Muscle layer of colon (tissue), 2 donors: Measurements from ENCODE around the gene NPIPA1.
"Not testable (repeated sequence)": the region's sequence is repeated elsewhere in the genome, so short reads cannot be mapped to it uniquely, and the experiment has no call there.

Experiments used
- H3K27ac ChIP-seq: one replicate; pipeline ENCODE4 v1.7.0; 2013; ENCODE audit warnings: low read depth, mild to moderate bottlenecking, low read length, moderate library complexity
- H3K27me3 ChIP-seq, 2 donors: one replicate each; pipeline ENCODE4 v1.7.0; 2013; ENCODE audit warnings: low read length in 2 of 2, mild to moderate bottlenecking in 2 of 2; ENCODE audit not compliant: insufficient read depth in 2 of 2, control insufficient read depth in 1 of 2
- H3K36me3 ChIP-seq: one replicate; pipeline ENCODE4 v1.7.0; 2013; ENCODE audit warnings: mild to moderate bottlenecking, low read length; ENCODE audit not compliant: insufficient read depth
- H3K4me1 ChIP-seq: one replicate; pipeline ENCODE4 v1.7.0; 2013; ENCODE audit warnings: mild to moderate bottlenecking, low read length; ENCODE audit not compliant: insufficient read depth
- H3K4me3 ChIP-seq, 2 donors: one replicate each; pipeline ENCODE4 v1.7.0; 2013; ENCODE audit warnings: low read length in 2 of 2, low read depth in 1 of 2, mild to moderate bottlenecking in 1 of 2, moderate library complexity in 1 of 2
- H3K9ac ChIP-seq: one replicate; pipeline ENCODE4 v1.7.0; 2013; ENCODE audit warnings: low read length
- H3K9me3 ChIP-seq: one replicate; pipeline ENCODE4 v1.7.0; 2013; ENCODE audit warnings: mild to moderate bottlenecking, low read length
- donor health status: abdominal sarcoma.
- donor health status: Adenocarcinoma of cecum.

Gene NPIPA1

DNA sequence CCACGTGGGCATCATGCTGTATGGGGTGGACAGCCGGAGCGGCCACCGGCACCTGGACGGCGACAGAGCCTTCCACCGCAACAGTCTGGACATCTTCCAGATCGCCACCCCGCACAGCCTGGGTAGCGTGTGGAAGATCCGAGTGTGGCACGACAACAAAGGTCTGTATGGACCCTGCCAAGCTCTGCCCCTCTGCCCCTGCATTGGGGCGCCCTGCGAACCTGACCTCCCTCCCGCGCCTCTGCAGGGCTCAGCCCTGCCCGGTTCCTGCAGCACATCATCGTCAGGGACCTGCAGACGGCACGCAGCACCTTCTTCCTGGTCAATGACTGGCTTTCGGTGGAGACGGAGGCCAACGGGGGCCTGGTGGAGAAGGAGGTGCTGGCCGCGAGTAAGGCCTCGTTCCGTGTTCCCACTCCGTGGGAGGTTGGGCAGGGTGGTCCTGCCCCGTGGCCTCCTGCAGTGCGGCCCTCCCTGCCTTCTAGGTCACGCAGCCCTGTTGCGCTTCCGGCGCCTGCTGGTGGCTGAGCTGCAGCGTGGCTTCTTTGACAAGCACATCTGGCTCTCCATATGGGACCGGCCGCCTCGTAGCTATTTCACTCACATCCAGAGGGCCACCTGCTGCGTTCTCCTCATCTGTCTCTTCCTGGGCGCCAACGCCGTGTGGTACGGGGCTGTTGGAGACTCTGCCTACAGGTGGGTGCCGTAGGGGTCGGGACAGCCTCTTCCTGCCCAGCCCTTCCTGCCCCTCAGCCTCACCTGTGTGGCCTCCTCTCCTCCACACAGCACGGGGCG, 4.5 kb upstream of the NPIPA1 start:
- H3K9ac ChIP-seq, H3K36me3 ChIP-seq, H3K4me3 ChIP-seq, H3K9me3 ChIP-seq, H3K4me1 ChIP-seq, H3K27ac ChIP-seq, H3K27me3 ChIP-seq: not testable (repeated sequence)

DNA sequence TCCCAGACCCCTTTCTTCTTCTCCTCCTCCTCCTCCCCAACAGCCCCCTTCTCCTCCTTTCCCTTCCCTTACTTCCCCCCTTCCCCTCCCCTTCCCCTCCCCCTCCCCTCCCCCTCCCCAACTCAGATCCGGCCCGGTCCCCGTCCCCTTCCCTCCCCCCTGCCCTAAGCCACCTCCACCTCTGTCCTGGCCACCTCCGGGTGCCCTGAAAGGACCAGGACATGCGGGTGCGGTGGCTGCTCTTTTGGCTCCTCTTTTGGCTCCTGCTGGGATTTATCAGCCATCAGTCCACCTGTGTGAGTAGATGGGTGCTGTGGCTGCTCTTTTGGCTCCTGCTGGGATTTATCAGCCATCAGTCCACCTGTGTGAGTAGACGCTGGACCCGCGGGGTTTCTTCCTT, 751 bp downstream of the NPIPA1 start:
- H3K4me3 ChIP-seq, H3K9me3 ChIP-seq, H3K27ac ChIP-seq, H3K9ac ChIP-seq, H3K27me3 ChIP-seq, H3K36me3 ChIP-seq, H3K4me1 ChIP-seq: not testable (repeated sequence)

DNA sequence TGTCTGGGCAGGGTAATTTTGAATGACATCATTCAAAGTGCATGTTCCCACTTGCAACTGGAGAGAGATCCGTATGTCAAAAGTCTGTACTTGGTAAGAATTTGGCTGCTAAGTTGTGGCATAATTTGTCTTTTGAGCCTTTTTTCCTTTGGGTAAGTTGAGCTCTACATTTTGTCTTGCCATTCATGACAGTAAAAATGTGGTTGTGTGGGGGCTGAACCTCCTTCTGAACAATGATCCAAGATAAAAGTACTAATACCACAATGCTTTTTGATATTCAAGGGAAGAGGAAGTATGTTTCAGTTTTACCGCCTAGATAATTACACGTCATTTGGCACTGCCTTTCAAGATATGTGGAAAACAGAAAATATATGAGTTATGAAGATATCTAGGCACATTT, 5.4 kb downstream of the NPIPA1 start:
- H3K4me1 ChIP-seq, H3K9me3 ChIP-seq, H3K4me3 ChIP-seq, H3K27me3 ChIP-seq, H3K36me3 ChIP-seq, H3K9ac ChIP-seq, H3K27ac ChIP-seq: not testable (repeated sequence)

DNA sequence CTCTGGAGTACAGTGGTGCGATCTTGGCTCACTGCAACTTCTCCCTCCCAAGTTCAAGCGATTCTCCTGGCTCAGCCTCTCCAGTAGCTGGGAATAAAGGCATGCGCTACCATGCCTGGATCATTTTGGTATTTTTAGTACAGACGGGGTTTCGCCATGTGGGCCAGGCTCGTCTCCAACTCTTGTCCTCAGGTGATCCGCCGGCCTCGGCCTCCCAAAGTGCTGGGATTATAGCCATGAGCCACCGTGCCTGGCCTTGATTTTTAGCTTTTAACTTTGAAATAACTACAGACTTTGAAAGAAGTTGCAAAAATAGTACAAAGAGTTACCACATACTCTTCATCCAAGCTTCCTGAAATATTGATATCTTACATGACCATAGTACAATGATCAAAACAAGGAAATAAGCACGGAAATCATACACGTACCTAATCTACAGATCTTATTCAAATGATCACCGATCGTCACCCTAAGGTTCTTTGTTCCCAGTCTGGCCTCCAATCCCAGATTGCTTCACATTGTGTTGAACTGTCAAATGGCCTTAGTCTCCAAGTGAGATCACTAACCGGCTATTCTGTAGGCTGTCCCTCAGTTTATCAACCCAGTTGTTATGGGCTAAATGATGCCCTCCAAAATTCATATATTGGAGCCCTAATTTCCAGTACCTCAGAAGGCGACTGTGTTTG, 18.4 kb downstream of the NPIPA1 start:
- no peaks in the 10 kb centered on the region for H3K27me3 ChIP-seq
- H3K4me3 ChIP-seq = no peak overlapping the region
- H3K36me3 ChIP-seq = no peaks in the 10 kb centered on the region
- H3K4me1 ChIP-seq = peaks cover 5% of the 10 kb centered on the region
- H3K9me3 ChIP-seq = no peaks in the 10 kb centered on the region
- no peak overlapping the region for H3K9ac ChIP-seq
- no peak overlapping the region for H3K27ac ChIP-seq

DNA sequence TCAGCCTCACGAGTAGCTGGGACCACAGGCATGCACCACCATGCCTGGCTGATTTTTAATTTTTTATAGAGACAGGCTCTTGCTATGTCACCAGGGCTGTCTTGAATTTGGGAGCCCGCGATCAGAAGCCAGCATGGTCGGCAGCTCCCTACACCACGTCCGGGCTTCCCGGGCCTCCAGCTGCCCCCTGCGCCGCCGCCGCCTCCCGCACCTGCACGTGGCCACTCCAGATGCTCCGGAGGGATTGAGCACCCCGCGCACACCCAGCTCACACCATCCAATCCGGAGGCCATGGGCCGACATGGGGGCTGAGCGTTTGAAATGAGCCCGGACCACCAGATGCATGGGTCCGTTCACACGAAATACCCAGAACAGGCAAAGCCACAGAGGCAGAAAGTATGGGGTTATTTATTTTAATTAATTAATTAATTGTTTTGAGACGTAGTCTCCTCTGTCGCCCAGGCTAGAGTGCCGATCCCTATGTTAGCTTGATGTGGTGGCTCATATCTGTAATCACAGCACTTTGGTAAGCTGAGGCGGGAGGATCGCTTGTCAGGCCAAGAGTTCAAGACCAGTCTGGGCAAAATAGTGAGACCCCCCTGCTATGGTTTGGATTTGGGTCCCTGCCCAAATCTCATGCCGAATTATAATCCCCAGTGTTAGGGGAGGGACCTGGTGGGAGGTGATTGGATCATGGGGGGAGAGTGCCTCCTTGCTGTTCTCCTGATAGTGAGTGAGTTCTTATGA, 20.5 kb downstream of the NPIPA1 start:
- Histone ChIP-seq H3K36me3 (no peaks in the 10 kb centered on the region), H3K9me3 (no peaks in the 10 kb centered on the region), H3K9ac (no peak overlapping the region), H3K27me3 (no peaks in the 10 kb centered on the region), H3K4me1 (peaks cover 5% of the 10 kb centered on the region), H3K4me3 (no peak overlapping the region), H3K27ac (no peak overlapping the region)

DNA sequence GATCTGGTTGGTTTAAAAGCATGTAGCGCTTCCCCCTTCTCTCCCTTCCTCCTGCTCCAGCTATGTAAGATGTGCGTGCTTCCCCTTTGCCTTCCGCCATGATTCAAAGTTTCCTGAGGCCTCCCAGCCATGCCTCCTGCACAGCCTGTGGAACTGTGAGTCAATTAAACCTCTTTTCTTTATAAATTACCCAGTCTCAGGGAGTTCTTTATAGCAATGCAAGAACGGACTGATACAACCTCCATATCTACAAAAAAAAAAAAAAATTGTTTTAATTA, 21.0 kb downstream of the NPIPA1 start:
- Histone ChIP-seq H3K27me3 (no peaks in the 10 kb centered on the region), H3K4me3 (no peak overlapping the region), H3K4me1 (peaks cover 5% of the 10 kb centered on the region), H3K27ac (no peak overlapping the region), H3K36me3 (no peaks in the 10 kb centered on the region), H3K9ac (no peak overlapping the region), H3K9me3 (no peaks in the 10 kb centered on the region)

DNA sequence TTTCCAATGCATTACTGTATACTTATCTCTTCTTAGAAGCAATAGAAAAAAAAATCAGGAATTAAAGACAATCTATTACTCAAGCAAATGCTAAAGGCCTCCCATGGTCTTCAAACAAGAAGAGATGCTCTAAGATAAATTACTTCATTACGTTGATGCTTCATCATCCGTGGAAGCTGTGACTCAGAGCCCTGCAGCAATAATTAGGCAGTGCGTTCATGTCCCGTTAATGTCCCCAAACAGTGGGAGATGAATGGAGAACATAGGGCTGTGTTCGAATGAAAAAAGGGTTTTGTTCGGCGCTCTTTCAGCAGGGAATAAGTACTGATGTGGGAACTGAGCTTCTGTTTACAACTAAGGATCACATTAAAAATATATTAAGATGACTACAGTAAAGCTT, 21.7 kb downstream of the NPIPA1 start:
- H3K4me1 ChIP-seq = peaks cover 5% of the 10 kb centered on the region
- H3K27ac ChIP-seq = no peak overlapping the region
- no peak overlapping the region for H3K9ac ChIP-seq
- peaks cover 3% of the 10 kb centered on the region for H3K9me3 ChIP-seq
- no peak overlapping the region for H3K4me3 ChIP-seq
- H3K27me3 ChIP-seq = no peaks in the 10 kb centered on the region
- H3K36me3 ChIP-seq = no peaks in the 10 kb centered on the region

DNA sequence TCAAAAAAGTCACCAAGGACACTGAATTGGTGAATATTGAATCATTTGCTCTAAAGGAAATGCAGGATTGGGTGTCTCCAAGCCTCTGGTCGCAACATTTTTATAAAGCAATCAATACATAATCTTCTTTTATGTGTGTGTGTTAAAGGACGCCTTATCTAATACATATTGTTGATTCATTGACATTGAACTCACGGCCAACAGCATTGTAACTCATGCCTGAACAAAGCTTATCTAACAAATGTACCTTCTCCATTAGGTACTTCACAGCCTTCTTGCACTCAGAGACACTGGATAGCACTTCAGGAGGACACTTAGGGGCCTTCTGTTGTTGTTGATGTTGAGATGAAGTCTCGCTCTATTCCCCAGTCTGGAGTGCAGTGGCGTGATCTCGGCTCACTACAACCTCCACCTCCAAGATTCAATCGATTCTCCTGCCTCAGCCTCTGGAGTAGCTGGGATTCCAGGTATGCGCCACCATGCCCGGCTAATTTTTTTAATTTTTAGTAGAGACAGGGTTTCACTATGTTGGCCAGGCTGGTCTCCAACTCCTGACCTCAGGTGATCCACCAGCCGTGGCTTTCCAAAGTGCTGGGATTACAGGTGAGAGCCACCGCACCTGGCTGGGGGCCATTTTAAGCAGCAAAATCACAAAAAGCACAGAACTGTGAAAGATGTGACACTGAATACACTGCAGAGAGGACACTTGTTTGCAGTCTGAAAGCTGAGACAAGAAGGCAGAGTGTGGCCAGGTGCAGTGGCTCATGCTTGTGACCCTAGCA, 24.4 kb downstream of the NPIPA1 start:
- Histone ChIP-seq H3K4me3 (no peak overlapping the region), H3K36me3 (no peaks in the 10 kb centered on the region), H3K27me3 (no peaks in the 10 kb centered on the region), H3K9me3 (peaks cover 3% of the 10 kb centered on the region), H3K27ac (no peak overlapping the region), H3K4me1 (peaks cover 5% of the 10 kb centered on the region), H3K9ac (no peak overlapping the region)

DNA sequence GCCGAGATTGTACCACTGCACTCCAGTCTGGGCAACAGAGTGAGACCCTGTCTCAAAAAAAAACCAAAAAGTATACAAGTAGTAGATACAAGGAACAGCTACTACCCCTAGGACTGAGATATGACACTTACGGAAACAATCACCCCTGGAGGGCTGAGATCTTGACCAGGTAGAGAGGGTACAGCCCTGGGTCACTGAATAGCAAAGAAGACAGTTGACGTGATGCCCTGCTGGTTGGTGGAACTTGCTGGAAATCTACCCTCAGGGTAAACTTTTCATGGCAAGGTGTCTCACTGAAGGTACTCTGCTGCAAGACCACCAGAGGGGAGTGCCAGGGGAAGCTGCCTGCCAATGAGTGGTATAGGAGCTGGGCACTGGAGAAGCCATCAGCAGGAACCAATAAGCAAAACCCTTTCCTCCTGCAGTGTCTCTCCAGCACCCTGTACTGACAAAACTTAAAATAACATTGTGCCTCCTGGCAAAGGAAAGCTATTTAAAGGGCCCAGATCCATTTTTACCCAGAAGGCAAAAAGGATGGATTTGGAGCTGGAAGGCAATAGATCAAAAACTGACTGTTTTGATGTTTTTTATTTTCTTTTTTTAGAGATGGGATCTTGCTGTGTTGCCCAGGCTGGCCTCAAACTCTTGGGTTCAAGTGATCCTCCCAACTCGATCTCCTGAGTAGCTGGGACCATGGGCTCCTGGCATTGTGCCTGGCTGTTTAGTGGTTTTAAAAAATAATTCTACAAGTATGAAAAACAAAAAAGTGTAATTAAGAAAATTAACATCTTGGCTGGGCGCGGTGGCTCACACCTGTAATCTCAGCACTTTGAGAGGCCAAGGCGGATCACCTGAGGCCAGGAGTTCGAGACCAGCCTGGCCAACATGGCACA, 26.3 kb downstream of the NPIPA1 start:
- Histone ChIP-seq H3K4me3 (no peak overlapping the region), H3K27ac (no peak overlapping the region), H3K4me1 (no peaks in the 10 kb centered on the region), H3K27me3 (no peaks in the 10 kb centered on the region), H3K9me3 (peaks cover 3% of the 10 kb centered on the region), H3K36me3 (no peaks in the 10 kb centered on the region), H3K9ac (no peak overlapping the region)

DNA sequence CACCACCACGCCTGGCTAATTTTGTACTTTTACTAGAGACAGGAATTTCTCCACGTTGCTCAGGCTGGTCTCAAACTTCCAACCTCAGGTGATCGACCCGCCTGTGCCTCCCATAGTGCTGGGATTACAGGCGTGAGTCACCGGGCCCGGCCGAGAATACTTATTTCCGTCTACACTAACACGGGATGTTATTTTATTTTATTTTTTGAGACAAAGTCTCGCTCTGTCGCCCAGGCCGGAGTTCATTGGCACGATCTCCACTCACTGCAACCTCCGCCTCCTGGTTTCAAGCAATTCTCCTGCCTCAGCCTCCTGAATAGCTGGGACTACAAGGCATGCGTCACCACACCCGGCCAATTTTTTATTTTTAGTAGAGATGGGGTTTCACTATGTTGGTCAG, 28.1 kb downstream of the NPIPA1 start:
- H3K27me3 ChIP-seq = no peaks in the 10 kb centered on the region
- no peak overlapping the region for H3K27ac ChIP-seq
- H3K4me3 ChIP-seq = no peak overlapping the region
- H3K36me3 ChIP-seq = no peaks in the 10 kb centered on the region
- peaks cover 3% of the 10 kb centered on the region for H3K9me3 ChIP-seq
- H3K4me1 ChIP-seq = no peaks in the 10 kb centered on the region
- no peak overlapping the region for H3K9ac ChIP-seq
